Activated T-cell treated with anti-CD3 and anti-CD28 coated beads, Interleukin-2, amount 50 U/mL, for 72 hours (primary cell): ENCODE data around the gene CREBL2. TPM values are rescaled to one million over a fixed set of nuclear protein-coding genes. Genes with fewer than 3 reads are reported as not detected.
"Not testable (repeated sequence)": the region's sequence is repeated elsewhere in the genome, so short reads cannot be mapped to it uniquely, and the experiment has no call there.

Source experiments
- ATAC-seq, 2 donors: fragments of 150-1000 bp; cut with Tn5 transposase; replicated peaks in 1 of 2; 2 replicates each; pipeline ENCODE4 v1.10.0; 2021; ENCODE audit warnings: moderate library complexity in 2 of 2, mild to moderate bottlenecking in 1 of 2
- DNase-seq, 2 donors: peaks; one replicate each; pipeline ENCODE4 v3.0.0; 2021 to 2022; ENCODE audit warnings: mixed read lengths in 1 of 2
- H3K27ac Mint-ChIP-seq: one replicate; pipeline ENCODE4 v1.8.0; 2022; ENCODE audit warnings: mild to moderate bottlenecking, moderate library complexity, mixed read lengths
- H3K27me3 Mint-ChIP-seq: one replicate; pipeline ENCODE4 v1.8.0; 2022; ENCODE audit warnings: low read depth, mixed read lengths
- H3K36me3 Mint-ChIP-seq, 2 donors: one replicate each; pipeline ENCODE4 v1.8.0; 2022; ENCODE audit warnings: mixed read lengths in 2 of 2, mild to moderate bottlenecking in 1 of 2; ENCODE audit not compliant: insufficient read depth in 2 of 2
- H3K4me1 Mint-ChIP-seq: one replicate; pipeline ENCODE4 v1.8.0; 2022; ENCODE audit warnings: low read depth, mixed read lengths
- H3K4me3 Mint-ChIP-seq, 2 donors: one replicate each; pipeline ENCODE4 v1.8.0; 2022; ENCODE audit warnings: mild to moderate bottlenecking in 2 of 2, mixed read lengths in 2 of 2, moderate library complexity in 2 of 2
- H3K9me3 Mint-ChIP-seq, 2 donors: one replicate each; pipeline ENCODE4 v1.8.0; 2022; ENCODE audit warnings: mixed read lengths in 2 of 2
- total RNA-seq, 2 donors: library from RNA; stranded (reverse); gene quantifications; one replicate each; pipeline ENCODE4 v1.2.3, GENCODE V29; 2022

The CREBL2 gene
- total RNA-seq, 2 donors from 2014 or later, result 27.7 to 32.7 TPM

- Mint-ChIP-seq H3K4me1 (peaks cover 18% of the 10 kb centered on the region), H3K27me3 (no peaks in the 10 kb centered on the region), H3K9me3 (peaks cover 13 to 26% of the 10 kb centered on the region in 2 donors), H3K4me3 (no peak overlapping the region), H3K36me3 (peaks cover 37 to 44% of the 10 kb centered on the region in 2 donors), H3K27ac (no peak overlapping the region)
- DNase-seq (no peak), ATAC-seq (no peak)
These were observed 36.6 kb downstream of the CREBL2 start for GRCh38 chr12:12648284-12648683.

DNA sequence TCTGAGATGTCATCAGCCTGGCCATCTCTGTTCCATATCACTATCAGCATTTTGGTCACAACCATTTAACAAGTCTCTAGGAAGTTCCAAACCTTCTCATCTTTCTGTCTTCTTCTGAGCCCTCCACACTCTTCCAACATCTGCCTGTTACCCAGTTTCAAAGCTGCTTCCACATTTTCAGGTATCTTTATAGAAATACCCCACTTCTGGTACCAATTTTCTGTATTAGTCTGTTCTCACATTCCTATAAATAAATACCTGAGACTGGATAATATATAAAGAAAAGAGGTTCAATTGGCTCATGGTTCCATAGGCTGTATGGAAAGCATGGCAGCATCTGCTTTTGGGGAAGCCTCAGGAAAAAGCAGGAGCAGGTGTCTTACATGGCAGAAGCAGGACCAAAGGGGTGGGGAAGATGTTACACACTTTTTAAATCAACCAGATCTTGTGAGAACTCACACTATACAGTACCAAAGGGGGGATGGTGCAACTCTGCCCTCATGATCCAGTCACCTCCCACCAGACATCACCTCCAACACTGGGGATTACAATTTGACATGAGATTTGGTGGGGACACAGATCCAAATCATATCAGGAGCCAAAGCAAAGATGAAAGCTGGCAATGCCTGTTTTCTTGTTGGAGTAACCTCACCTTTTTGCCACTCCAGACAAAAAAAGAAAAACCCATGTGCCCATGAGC is 37.4 kb downstream of the CREBL2 start:
- H3K36me3 Mint-ChIP-seq, result peaks cover 37 to 42% of the 10 kb centered on the region in 2 donors
- peaks cover 18% of the 10 kb centered on the region for H3K4me1 Mint-ChIP-seq
- H3K27me3 Mint-ChIP-seq, result no peaks in the 10 kb centered on the region
- H3K9me3 Mint-ChIP-seq, result peaks cover 13 to 26% of the 10 kb centered on the region in 2 donors
- peak overlapping the region; percentile 11 for H3K27ac Mint-ChIP-seq
- H3K4me3 Mint-ChIP-seq, result no peak overlapping the region
- ATAC-seq, result no peak
- no peak for DNase-seq

DNA sequence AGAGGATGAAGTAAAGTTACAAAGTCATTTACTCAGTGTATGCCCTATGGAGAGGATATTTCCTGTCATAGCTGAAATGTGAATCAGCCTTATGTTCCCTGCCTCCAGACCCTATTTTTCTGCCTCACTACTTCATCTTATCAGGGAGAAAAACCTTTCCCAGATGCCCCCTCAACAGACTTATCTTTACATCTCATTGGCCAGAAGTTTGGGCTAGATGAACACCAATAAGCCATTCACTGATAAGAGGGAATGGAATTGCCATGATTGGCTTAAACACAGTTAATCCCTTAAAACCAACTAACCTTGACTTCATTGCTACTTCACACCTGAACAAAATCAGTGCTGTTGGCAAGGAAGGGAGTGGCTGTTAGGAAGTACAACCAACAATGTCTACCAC is 40.1 kb downstream of the CREBL2 start:
- no peaks in the 10 kb centered on the region for H3K27me3 Mint-ChIP-seq
- H3K4me3 Mint-ChIP-seq, result no peak overlapping the region
- no peak overlapping the region for H3K27ac Mint-ChIP-seq
- ATAC-seq (no peak), DNase-seq (no peak)
- peaks cover 13% of the 10 kb centered on the region for H3K4me1 Mint-ChIP-seq
- peaks cover 31 to 35% of the 10 kb centered on the region in 2 donors for H3K36me3 Mint-ChIP-seq
- peaks cover 12 to 26% of the 10 kb centered on the region in 2 donors for H3K9me3 Mint-ChIP-seq

DNA sequence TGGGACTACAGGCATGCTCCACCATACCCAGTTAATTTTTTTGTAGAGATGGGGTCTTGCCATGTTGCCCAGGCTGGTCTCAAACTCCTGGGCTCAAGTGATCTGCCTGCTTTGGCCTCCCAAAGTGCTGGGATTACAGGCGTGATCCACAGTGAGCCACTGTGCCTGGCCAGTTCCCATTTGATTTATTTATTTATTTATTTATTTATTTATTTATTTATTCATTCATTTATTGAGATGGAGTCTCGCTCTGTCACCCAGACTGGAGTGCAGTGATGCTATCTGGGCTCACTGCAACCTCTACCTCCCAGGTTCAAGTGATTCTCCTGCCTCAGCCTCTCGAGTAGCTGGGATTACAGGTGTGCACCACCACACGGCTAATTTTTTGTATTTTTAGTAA is 41.0 kb downstream of the CREBL2 start:
- DNase-seq, H3K4me3 Mint-ChIP-seq, ATAC-seq, H3K27ac Mint-ChIP-seq, H3K27me3 Mint-ChIP-seq: not testable (repeated sequence)
- peaks cover 13% of the 10 kb centered on the region for H3K4me1 Mint-ChIP-seq
- H3K9me3 Mint-ChIP-seq, result peaks cover 9 to 22% of the 10 kb centered on the region in 2 donors
- peaks cover 23 to 26% of the 10 kb centered on the region in 2 donors for H3K36me3 Mint-ChIP-seq

DNA sequence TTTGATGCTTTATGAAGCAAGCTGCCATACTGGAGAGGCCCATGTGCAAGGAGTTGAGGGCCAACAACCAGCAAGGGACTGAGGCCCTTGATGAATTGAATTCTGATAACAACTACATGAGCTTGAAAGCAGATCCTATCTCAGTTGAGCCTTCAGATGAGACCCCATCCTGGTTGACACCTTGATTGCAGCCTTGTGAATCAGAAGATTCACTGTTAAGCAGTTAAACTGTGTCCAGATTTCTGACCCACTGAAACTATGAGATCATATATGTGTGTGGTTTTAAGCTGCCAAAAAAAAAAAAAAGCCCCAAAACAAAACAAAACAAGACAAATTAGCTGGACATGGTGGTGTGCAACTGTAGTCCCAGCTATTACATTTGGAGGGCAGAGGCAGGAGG is 42.2 kb downstream of the CREBL2 start:
- no peak for ATAC-seq
- Mint-ChIP-seq H3K27ac (no peak overlapping the region), H3K27me3 (no peaks in the 10 kb centered on the region), H3K9me3 (peaks cover 5 to 14% of the 10 kb centered on the region in 2 donors), H3K4me1 (peaks cover 13% of the 10 kb centered on the region), H3K4me3 (no peak overlapping the region), H3K36me3 (peaks cover 15% of the 10 kb centered on the region in 2 donors)
- no peak for DNase-seq

- Mint-ChIP-seq H3K27ac (no peak overlapping the region), H3K36me3 (peaks cover 8% of the 10 kb centered on the region in 2 donors), H3K4me3 (no peak overlapping the region), H3K9me3 (peaks cover 3 to 8% of the 10 kb centered on the region in 2 donors), H3K4me1 (peaks cover 13% of the 10 kb centered on the region), H3K27me3 (no peaks in the 10 kb centered on the region)
- no peak for ATAC-seq
- DNase-seq, result no peak
These were observed 43.2 kb downstream of the CREBL2 start for GRCh38 chr12:12654691-12655460.

- Mint-ChIP-seq H3K4me3 (no peak overlapping the region), H3K36me3 (peaks cover 0 to 4% of the 10 kb centered on the region in 2 donors), H3K9me3 (no peaks in the 10 kb centered on the region), H3K27ac (no peak overlapping the region), H3K27me3 (no peaks in the 10 kb centered on the region), H3K4me1 (peaks cover 12% of the 10 kb centered on the region)
- ATAC-seq, result no peak
- no peak for DNase-seq
These were observed 48.5 kb downstream of the CREBL2 start for GRCh38 chr12:12660201-12660600.

DNA sequence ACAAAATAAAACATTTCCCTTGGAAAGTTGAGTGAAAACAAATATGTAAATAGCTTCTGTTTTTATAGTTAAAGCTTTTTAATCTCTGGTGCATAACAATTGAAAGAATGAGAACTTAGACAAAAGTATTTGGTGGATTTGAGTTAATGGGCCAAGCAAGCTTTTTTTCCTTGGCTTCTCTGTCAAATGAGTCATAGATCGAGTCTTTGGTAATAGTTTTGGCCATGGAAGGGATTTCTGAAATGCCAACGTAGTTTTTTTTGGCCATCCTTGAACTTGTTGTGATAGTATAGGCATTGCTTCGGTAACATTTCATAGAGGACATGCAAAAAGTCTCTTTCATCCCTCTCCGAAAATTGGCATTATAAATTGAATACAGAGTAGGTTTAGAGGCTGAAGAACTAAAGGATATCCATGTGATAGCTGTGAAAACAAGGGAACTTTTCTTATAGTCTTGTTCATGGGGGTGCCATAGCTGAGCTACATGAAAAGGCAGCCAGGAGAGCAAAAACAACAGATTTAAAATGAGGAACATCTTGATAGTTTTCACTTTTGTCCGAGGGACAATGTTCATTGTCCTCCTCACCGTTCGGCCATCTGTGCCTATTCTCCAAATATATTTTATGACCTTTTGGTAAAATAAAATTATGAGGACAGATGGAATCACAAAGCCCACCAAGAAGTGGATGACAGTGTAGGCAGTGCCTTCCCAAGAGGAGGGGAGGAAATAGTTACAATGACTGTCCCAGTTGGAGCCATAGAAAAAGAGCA is 49.6 kb downstream of the CREBL2 start:
- Mint-ChIP-seq H3K4me1 (peaks cover 4% of the 10 kb centered on the region), H3K27ac (no peak overlapping the region), H3K36me3 (peaks cover 0 to 4% of the 10 kb centered on the region in 2 donors), H3K4me3 (no peak overlapping the region), H3K27me3 (no peaks in the 10 kb centered on the region), H3K9me3 (no peaks in the 10 kb centered on the region)
- ATAC-seq (no peak), DNase-seq (no peak)

GRCh38 chr12:12663644-12664294 is 52.1 kb downstream of the CREBL2 start:
- H3K4me1 Mint-ChIP-seq, result peaks cover 4% of the 10 kb centered on the region
- no peak overlapping the region for H3K4me3 Mint-ChIP-seq
- DNase-seq, result no peak
- H3K36me3 Mint-ChIP-seq, result peaks cover 0 to 4% of the 10 kb centered on the region in 2 donors
- no peaks in the 10 kb centered on the region for H3K27me3 Mint-ChIP-seq
- H3K9me3 Mint-ChIP-seq, result no peaks in the 10 kb centered on the region
- no peak overlapping the region for H3K27ac Mint-ChIP-seq
- ATAC-seq, result no peak

DNA sequence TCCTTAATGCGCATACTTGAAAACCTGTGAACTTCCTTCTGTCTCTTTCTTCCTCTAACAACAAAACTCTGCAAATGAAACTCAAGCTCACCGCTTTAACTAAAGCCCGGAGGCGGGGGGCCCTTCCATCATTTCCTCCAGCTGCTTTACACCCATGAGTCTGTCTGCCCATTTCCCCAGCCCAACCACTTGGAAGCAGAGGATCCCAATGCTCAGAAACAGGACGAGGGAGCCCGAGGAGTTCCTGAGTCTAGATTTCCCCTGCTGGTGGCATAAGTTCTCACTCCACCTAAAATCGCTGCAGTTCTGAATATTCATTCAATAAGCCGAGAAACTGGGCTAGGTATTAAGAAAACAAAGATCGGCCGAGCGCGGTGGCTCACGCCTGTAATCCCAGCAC is 53.5 kb downstream of the CREBL2 start:
- Mint-ChIP-seq H3K9me3 (no peaks in the 10 kb centered on the region), H3K4me1 (peaks cover 4% of the 10 kb centered on the region), H3K4me3 (no peak overlapping the region), H3K27ac (no peak overlapping the region), H3K36me3 (peaks cover 2 to 4% of the 10 kb centered on the region in 2 donors), H3K27me3 (no peaks in the 10 kb centered on the region)
- ATAC-seq, result no peak
- no peak for DNase-seq

DNA sequence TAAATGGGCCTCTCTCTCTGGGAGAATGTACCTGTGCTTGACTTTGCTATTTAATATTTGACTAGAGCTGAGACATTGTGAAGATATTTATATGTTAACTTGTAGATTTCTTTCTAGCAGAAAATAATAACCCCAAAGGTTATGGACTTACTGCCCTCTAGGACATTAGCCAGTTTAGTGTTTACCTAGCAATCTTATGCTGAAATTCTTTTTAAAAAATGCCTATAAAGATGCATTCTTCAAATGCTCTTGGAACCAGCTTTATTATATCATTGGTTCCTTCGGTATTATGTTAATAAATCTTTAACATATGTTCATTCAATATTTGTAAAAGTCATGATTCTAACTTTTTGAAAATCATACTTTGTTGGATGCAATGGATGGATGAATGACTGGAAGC is 56.3 kb downstream of the CREBL2 start:
- no peak for ATAC-seq
- Mint-ChIP-seq H3K9me3 (no peaks in the 10 kb centered on the region), H3K27me3 (no peaks in the 10 kb centered on the region), H3K36me3 (peaks cover 0 to 2% of the 10 kb centered on the region in 2 donors), H3K27ac (no peak overlapping the region), H3K4me3 (no peak overlapping the region), H3K4me1 (peaks cover 15% of the 10 kb centered on the region)
- no peak for DNase-seq

DNA sequence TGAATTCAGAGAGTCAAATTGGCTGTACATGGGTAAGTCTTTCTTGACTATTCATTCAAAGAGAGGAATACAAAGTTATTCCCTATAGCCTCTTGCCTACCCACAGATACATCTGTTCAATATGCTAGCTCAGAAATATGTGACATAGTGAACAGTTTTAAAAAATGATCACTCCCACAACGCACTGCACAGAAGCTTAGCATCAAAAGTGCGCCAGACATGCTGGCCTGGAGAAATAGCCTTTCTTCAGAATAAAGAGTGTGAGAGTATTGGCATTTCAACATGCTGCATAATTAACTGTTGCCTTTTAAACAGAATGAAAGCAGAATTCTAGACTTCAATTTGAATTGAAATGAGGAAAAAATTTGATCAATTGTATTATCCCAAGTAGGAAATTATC is 57.3 kb downstream of the CREBL2 start:
- Mint-ChIP-seq H3K36me3 (peaks cover 0 to 5% of the 10 kb centered on the region in 2 donors), H3K4me1 (peaks cover 23% of the 10 kb centered on the region), H3K27me3 (no peaks in the 10 kb centered on the region), H3K27ac (no peak overlapping the region), H3K9me3 (no peaks in the 10 kb centered on the region), H3K4me3 (no peak overlapping the region)
- ATAC-seq (no peak), DNase-seq (no peak)
